Measurements from ENCODE around the gene ZNRF3.
"Not testable (repeated sequence)": the region's sequence is repeated elsewhere in the genome, so short reads cannot be mapped to it uniquely, and the experiment has no call there.

ZNRF3 gene

GRCh38 chr22:28986366-28986765, 103.0 kb downstream of the ZNRF3 start:
- no peak for DNase-seq

GRCh38 chr22:28988457-28988856, 105.1 kb downstream of the ZNRF3 start:
- no peak for DNase-seq

DNA sequence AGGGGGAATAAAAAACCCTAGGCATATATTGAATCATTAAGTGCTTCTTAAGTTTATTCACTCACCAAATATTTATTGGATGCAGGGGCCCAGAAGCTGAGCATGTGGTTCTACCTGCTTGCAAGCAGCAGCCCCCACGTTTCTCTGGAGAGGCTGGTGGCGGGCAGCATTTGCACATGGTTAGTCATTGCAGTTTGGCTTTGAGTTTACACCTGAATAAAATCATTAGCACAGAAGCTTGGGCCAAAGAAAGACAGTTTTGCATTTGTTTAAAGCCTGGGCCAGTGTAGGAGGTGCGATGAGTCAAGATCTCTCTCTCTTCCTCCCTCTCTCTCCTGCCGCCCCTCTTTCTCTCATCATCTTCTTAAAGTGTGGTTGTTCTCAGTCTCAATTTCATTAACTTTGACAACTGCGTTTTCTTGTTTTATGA, 105.7 kb downstream of the ZNRF3 start:
- no peak for DNase-seq

DNA sequence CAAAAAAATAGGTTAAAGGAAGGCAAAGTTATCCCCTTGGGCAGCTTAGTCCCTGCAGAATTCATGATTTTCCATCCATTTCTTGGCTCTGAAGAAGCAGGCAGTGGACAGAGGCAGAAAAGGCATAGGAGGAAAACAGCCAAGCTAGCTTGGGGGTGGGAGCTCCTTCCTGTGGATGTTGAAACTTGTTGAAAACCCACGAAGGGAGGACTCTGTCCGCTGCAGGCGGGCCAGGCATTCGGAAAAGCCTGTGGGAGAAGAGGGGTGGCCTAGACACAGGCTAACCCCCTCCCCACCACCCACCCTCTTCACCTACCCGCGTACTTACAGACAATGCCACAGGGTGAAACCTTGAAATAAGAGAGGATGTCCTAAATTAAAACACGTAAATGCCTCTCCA, 106.1 kb downstream of the ZNRF3 start:
- DNase-seq = no peak

DNA sequence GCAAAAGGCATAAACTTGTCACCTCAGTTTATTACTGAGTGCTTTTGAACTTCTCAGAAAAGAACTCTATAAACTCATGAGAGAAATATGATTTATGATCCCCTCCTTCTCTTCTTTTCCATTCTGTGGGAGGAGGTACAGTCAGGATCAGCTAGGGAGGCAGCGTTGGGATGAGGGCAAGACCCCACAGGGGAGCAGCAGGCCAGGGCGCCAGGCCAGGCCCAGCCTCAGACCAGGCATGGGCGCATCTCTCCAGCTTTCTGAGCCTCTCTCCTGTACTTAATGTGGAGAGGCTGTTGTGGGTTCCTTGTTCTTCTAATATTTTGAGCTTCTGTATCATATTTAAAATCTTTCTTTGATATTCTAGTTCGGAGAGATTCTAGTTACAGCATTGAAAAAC, 106.5 kb downstream of the ZNRF3 start:
- DNase-seq = no peak

DNA sequence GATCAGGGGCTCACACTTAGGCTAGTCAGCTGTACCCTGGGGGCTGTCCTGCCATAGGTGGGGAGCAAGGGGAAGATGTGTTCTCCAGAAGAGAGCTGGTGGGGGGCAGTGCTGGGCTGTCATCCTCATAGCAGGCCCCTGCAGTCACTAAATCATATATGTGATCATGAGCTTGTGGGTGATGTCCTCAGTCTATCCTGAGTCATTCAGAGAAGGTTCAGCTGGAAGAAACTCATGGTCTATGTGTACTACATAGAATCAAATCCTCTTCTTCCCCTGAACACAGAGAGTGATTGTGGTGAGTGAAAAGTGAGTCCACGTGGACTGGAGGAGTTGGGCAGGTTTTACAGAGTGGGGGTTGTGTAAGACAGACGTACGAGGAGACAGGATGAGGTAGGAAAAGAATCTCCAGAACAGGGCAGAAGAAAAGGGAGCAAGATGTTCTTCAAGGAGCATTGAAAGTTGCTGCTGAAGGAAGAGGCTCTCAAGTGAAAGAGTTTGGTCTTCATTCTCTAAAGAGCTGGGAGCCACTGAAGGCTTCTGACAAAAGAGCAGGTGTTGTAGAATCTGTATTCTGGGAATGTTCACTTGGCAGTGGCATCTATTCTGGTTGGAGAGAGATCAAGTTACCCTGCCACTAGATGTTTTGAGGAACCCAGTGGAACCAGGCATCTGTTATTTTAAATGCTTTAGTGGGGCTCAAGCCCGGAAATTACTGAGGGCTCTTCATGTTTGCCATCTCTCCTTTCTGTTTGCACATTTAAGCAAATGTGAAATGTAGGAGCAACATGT, 109.4 kb downstream of the ZNRF3 start:
- no peak for DNase-seq

GRCh38 chr22:28994522-28994921, 111.2 kb downstream of the ZNRF3 start:
- DNase-seq = no peak

- no peak for DNase-seq
Observed at GRCh38 chr22:28995551-28995950, 112.2 kb downstream of the ZNRF3 start.

DNA sequence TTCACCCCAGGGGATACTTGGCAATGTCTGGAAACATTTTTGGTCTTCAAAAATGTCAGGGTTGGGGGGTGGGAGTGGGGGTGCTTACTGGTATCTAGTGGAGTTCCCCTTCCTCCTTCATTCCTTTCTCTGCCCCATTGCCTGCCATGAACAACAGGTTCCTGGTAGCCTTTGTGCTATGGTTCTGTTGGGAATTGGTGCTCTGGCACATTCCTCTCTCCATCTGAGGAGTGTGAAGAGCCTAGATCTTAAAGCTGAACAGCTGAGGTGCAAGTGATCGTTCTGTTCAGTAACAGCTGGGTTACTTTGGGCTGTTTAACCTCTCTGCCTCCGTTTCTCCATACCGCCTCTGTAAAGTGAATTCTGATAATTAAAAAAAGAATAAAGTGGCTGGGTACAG, 114.0 kb downstream of the ZNRF3 start:
- DNase-seq = no peak

DNA sequence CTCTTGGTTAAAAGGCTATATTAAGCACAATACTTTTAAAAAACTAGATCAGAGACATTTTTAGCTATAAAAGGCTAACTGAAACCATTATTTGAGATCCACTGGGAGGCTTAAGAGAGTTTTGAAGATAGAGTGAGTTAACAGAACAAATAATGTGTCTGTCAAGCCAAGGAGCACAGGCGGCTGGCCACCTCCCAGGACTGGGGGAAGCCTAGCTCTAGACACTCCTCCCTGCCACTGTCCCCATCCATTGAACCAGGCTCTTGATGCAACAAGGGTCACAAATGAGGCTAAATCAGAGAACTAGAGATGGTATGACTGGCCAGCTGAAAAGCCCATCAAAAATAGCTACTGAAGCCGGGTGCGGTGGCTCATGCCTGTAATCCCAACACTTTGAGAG, 115.3 kb downstream of the ZNRF3 start:
- DNase-seq = no peak

- no peak for DNase-seq
Observed at GRCh38 chr22:28999510-28999909, 116.1 kb downstream of the ZNRF3 start.

DNA sequence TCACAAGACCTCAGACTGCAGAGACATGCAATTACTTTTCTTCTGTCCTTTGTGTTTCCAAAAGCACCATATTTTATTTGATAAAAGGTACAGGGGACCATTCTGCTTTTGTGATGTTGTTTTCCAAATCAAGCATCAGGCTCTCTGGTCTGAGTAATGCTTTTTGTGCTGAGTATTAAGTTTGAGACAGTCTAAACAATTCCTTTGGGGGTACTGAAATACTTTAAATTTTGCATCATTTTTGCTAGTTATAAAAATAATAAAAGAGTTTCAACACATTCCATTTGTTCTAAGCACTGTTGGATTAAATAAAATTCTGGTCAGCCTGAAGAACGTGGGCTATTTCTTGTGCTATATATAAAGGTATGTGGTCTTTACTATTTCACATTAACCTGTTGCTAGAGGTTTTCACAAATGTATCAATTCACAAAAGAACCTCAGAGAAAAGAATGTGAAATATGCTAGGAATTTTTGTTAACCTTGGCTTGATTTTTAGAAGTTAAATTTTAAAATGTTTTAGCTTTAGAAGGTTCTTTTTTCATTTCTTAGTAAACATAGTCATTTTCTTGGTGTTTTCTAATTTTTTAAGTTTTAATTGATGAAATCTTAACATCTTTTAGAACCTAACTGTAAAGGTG, 116.7 kb downstream of the ZNRF3 start:
- no peak for DNase-seq

GRCh38 chr22:29000641-29001040, 117.3 kb downstream of the ZNRF3 start:
- DNase-seq = no peak

- DNase-seq = no peak
Observed at GRCh38 chr22:29002603-29003002, 119.2 kb downstream of the ZNRF3 start.

GRCh38 chr22:29003552-29003951, 120.2 kb downstream of the ZNRF3 start:
- DNase-seq = no peak

GRCh38 chr22:29003975-29004646, 120.7 kb downstream of the ZNRF3 start:
- no peak for DNase-seq

DNA sequence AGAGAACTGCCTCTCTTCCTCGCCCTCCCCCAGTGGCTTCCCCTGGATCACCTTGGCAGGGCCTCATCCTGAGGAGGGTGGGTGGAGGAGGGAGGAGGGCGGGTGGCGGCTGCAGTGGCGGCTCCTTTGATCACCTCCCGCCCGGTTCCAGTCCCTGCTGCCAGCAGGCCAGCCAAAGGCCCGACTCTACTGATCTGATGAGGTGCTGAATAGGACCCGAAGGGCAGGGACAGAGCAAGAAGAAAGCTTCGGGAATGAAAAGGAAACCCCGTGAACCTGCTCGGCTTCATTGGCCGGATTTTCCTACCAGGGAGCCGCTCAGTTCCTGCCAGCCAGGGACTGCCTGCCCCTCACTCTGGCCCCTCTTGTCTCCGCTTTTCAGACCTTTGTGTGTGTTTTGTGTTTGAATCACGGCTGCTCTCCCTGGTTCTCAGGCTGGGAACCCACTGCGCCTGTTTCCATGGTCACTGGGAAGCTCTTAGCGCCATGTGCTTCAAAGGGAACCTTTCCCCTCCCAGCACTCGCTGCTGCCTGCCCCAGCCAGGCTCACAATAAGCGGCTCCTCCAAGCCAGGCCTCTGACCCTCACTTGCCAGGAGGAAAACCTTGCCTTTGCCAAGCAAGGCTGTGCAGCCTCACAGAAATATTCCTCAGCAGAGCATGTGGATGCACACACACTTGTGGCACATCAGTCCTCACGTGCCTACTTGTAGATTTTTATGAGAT, 121.4 kb downstream of the ZNRF3 start:
- no peak for DNase-seq

DNA sequence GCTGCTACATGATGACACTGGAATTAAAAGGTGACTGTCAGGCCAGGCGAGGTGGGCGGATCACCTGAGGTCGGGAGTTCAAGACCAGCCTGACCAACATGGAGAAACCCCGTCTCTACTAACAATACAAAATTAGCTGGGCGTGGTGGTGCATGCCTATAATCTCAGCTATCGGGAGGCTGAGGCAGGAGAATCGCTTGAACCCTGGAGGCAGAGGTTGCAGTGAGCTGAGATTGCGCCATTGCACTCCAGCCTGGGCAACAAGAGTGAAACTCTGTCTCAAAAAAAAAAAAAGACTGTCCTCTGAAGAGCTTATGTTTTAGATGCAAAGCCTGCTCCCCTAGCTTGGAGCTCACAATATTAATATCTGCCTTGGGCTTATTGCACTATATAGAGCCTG, 122.4 kb downstream of the ZNRF3 start:
- DNase-seq = not testable (repeated sequence)

DNA sequence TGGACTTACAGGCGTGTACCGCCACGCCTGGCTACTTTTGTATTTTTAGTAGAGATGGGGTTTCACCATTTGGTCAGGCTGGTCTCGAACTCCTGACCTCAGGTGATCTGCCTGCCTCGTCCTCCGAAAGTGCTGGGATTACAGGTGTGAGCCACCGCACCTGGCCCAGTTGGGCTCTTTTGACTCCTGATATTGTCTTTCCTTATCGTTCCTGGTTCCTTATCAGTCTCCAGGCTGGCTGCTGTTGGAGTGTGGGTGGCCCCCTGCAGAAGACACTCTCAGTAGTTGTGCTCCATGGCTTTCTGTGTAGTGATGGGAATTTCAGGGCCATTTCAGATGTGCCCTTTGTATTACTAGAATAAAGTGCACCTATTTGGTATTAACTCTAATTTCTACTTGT, 123.0 kb downstream of the ZNRF3 start:
- no peak for DNase-seq

- DNase-seq = no peak
Observed at GRCh38 chr22:29009148-29009547, 125.8 kb downstream of the ZNRF3 start.

- DNase-seq = no peak
Observed at GRCh38 chr22:29011240-29012100, 128.1 kb downstream of the ZNRF3 start.

DNA sequence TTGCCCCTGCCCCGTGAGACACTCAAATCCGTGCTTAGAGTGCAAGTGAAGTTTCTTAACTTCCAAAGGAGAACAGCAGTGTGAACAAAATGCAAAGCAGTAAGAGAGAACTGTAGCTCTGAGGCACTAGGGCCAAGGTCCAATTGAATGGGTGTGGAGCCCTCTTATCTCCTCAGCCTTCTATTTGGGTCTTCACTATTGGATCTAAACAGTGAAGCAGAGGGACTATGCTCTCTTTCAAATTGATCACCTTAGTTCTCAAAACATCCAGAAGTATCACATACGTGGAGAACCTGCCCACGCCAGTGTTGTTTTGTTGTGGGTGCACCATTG, 128.7 kb downstream of the ZNRF3 start:
- no peak for DNase-seq

- no peak for DNase-seq
Observed at GRCh38 chr22:29012952-29013351, 129.6 kb downstream of the ZNRF3 start.
